Suppressor macrophage treated with lipopolysaccharide for 1 hour (primary cell): Measurements from ENCODE around the gene RAB33A.
"Not testable (repeated sequence)": the region's sequence is repeated elsewhere in the genome, so short reads cannot be mapped to it uniquely, and the experiment has no call there.

Source experiments
- DNase-seq, 3 donors: peaks; one replicate each; pipeline ENCODE4 v3.0.0-alpha.2; 2020 to 2022

RAB33A gene

GRCh38 chrX:130173190-130173895 lies 1.6 kb downstream of the RAB33A start:
- peak; percentile 82 to 91 (median 90) for DNase-seq

GRCh38 chrX:130174045-130174704 lies 2.4 kb downstream of the RAB33A start:
- peak; percentile 68 to 81 (median 80) for DNase-seq

DNA sequence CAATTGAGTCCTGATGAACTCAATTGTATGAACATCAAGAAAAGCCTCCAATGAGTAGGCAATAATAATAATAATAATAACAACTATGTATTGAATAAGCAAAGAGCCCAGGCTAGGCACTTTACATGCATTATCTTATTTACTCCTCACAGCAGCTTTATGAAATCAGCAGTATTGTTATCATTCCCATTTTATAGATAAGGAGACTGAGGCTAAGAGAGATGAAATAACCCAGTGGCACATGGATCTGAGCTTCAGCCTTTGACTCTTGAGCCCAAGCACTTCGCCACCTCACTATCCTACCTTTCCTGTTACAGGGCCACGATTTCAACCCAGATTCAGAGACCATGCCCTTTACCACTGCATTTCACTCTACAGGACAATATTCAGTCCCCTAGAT lies 3.2 kb downstream of the RAB33A start:
- DNase-seq: no peak

DNA sequence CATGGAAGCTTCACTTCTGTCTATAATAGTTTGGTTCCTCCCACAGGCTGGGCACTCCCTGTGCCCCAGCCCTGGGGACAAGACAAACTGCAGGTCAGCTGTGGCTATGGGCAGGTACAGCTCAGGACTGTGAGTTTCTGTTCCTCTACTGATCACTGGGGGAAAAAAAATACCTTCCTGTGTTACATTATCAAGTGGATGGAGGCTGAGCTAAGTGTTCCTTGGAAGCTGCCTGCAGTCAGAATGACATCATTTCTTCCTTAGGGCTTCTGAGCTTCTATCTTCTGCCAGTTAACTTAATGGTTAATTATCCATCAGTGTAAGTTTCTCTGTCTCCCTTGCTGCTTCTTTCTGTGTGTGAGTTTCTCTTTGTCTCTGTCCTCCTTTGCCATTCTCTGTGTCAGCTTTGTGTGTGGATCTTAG lies 4.6 kb downstream of the RAB33A start:
- peak; percentile 27 to 41 (median 37) for DNase-seq

- no peak for DNase-seq
These were observed 5.2 kb downstream of the RAB33A start for GRCh38 chrX:130176942-130177341.

GRCh38 chrX:130179170-130179569 lies 7.4 kb downstream of the RAB33A start:
- no peak for DNase-seq

DNA sequence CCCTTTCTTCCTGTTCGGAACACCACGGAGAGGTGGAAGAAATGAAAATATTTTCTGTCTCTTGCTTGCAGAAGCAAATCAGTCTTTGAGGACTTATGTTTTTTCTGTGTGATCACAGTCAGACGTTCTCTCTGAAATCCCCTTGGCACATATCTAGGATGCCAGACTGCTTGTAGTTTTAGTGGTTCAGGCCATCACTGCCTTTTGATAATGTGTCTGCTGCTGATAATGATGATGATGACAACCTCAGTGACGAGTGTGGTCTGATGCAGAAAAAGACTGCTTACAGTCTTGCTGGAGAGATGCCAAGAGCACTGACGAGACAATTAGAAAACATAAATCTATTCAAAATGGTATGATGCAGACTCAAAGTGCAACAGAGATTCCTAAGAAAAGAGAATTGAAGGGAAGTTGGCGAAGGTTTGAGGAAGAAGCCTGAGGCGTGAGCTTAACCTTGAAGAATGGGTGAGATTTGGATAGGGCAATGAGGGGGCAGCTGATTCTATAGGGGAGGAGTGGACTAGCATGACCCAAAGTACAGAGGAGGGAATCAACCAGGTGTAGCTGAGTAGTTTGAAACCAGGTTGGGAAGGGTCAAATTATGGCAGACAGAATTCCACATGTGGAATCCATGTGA lies 7.9 kb downstream of the RAB33A start:
- no peak for DNase-seq

GRCh38 chrX:130184168-130184567 lies 12.4 kb downstream of the RAB33A start:
- no peak for DNase-seq

- no peak for DNase-seq
These were observed 13.1 kb downstream of the RAB33A start for GRCh38 chrX:130184857-130185256.

GRCh38 chrX:130186651-130187050 lies 14.9 kb downstream of the RAB33A start:
- no peak for DNase-seq

GRCh38 chrX:130190801-130191200 lies 19.0 kb downstream of the RAB33A start:
- DNase-seq: no peak

DNA sequence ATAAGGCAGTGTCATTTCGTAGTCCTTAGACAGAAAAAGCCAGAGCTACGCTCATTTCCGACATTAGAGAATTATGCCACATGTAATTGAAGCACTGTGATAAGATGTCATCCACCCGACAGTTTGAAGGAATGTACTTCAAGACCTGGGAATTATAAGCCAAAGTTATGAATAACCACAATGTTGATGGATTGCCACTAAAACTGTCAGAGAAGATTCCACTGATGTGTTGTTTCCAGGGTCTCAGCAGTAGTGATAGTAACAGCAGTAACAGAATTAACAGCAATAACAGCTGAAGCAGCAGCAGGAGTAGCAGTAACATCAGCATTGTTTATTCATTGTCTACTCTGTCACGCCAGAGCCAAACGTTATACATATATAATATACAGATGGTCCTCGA lies 24.7 kb downstream of the RAB33A start:
- no peak for DNase-seq

- DNase-seq: no peak
These were observed 25.7 kb downstream of the RAB33A start for GRCh38 chrX:130197464-130197863.

GRCh38 chrX:130204647-130205046 lies 32.9 kb downstream of the RAB33A start:
- DNase-seq: no peak

DNA sequence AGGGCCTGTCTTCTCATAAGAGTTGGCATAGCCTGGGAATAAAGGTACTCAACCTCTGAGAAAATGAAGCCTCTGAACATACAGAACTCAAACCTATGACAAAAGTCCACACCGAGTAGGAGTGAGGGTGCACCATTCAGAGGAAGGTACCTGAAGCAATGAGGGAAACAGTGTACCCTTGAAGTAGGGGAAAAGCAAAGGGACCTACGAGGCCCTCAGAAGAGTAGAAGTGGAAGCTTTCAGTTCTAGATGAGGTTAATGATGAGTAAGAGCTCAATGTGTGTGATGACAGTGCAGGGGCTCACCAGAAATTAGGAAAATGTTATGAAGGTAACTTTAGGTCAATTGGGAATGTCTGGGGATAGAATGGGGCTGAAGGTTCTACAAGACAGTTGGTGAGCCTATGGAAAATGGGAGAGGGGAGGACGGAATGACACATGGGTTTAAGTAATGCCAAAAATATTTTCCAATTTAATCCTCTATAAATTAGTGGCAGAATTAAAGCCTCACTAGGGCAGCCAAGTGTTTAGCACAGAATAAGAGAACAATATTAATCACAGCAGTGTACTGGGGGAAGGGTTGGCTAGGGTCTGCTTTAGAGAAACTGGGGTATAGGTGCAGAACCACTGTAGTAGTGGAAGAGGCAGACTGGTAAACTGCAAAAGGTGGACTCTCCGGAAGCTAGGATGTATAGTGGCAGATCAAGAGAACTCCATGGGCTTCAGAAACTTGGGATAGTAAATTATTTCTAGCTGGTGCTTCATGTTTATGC lies 39.8 kb downstream of the RAB33A start:
- DNase-seq: no peak

- DNase-seq: no peak
These were observed 40.6 kb downstream of the RAB33A start for GRCh38 chrX:130212371-130212770.

- DNase-seq: no peak
These were observed 41.6 kb downstream of the RAB33A start for GRCh38 chrX:130213376-130213775.

DNA sequence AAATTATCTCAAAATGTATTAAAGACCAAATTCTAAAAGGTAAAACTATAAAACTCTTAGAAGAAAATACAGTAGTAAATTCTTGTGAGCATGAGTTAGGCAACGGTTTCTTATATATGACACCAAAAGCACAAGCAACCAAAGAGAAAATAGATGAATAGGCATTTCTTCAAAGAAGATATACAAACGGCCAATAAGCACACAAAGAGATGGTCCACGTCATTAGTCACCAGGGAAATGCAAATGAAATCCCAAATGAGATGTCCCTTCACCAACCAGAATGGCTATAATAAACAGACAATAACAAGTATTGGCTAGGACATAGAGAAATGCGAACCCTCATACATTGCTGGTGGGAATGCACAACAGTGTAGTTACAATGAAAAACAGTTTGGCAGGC lies 44.6 kb downstream of the RAB33A start:
- peak in 1 of 3 donors; percentile 1 for DNase-seq

DNA sequence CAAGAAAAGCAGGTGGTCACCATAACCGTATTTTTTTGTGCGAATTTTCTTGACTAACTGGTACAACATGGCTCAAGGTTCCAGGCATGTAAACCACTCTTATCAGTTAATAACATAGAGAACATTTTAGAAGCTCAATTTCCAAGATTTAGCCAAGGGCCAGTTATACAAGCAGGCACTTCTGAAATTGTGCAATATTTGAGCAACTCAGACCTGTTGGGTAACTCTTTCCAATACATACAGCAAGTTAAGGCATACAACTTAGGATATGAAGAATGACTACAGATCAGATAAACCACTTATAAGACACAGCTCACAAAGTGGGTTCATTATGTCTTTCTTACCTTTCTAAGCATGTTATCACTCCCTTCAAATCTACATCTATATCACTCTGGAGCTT lies 53.0 kb downstream of the RAB33A start:
- DNase-seq: peak in 1 of 3 donors; percentile 19

DNA sequence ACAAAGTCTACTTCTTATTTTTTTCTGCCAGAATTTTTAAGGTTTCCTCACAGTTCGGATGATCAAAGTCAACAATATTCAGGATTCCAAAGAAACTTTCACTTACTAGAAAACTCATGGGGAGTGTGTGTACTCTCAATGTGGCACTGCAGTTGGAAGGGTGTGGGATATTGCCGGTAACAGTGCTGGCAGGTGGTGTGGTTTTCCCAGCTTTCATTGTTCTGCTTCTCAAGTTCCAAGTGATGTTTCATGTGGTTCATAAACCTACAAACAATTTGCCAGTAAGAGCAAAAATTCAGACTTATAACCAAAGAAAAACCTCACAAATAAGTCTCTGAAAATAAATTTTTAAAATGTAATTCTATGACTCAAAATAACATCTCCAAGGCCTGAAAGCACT lies 57.1 kb downstream of the RAB33A start:
- DNase-seq: no peak

DNA sequence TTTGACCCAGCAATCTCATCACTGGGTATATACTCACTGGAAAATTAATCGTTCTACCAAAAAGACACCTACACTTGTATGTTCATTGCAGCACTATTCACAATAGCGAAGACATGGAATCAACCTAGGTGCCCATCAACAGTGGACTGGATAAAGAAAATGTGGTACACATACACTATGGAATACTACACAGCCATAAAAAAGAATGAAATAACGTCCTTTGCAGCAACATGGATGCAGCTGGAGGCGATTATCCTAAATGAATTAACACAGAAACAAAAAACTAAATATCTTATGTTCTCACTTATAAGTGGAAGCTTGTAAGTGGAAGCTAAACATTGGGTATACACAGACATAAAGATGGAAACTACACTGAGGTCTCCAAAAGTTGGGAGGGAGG lies 59.4 kb downstream of the RAB33A start:
- not testable (repeated sequence) for DNase-seq
